IPS-15b (cell line): Measurements from ENCODE around the gene PSPC1.

ENCODE experiments used
- H3K27me3 ChIP-seq: one replicate; pipeline ENCODE4 v1.6.1; 2013; ENCODE audit warnings: low read length; ENCODE audit not compliant: control insufficient read depth, insufficient read depth
- H3K36me3 ChIP-seq: one replicate; pipeline ENCODE4 v1.6.1; 2013; ENCODE audit warnings: low read length; ENCODE audit not compliant: control insufficient read depth, insufficient read depth
- H3K4me1 ChIP-seq: one replicate; pipeline ENCODE4 v1.6.1; 2013; ENCODE audit warnings: mild to moderate bottlenecking, low read length; ENCODE audit not compliant: control insufficient read depth, insufficient read depth
- H3K4me3 ChIP-seq: one replicate; pipeline ENCODE4 v1.5.1; 2013; ENCODE audit warnings: low read depth, low read length
- H3K9ac ChIP-seq: one replicate; pipeline ENCODE4 v1.6.1; 2013; ENCODE audit warnings: low read depth, mild to moderate bottlenecking, low read length
- H3K9me3 ChIP-seq: one replicate; pipeline ENCODE4 v1.6.1; 2013; ENCODE audit warnings: mild to moderate bottlenecking, low read length; ENCODE audit not compliant: control insufficient read depth, insufficient read depth

Gene PSPC1

DNA sequence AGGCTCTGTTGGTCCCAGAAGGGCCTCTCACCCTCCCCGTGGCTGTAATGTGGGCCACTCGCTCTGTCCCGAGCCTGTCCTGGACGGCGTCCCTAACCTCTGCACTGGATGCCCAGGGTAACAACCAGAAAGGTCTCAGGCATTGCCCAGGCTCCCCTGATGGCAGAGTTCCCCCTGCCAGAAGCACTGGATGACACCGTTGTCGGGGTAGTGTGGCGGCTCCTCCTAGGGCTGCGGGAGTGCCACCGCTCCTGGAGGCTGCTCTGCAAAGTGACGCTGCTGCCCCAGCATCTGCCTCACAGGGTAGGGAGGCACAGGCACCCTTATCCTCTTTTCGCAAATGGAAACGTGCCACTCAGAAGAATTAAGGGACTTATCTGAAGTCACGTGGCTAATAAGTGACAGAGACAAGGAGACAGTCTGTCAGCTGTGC lies 117.3 kb downstream of the PSPC1 start:
- Histone ChIP-seq H3K4me1 (no peaks in the 10 kb centered on the region), H3K4me3 (no peak overlapping the region), H3K9ac (no peak overlapping the region), H3K36me3 (peaks cover 37% of the 10 kb centered on the region), H3K9me3 (no peaks in the 10 kb centered on the region), H3K27me3 (no peaks in the 10 kb centered on the region)

DNA sequence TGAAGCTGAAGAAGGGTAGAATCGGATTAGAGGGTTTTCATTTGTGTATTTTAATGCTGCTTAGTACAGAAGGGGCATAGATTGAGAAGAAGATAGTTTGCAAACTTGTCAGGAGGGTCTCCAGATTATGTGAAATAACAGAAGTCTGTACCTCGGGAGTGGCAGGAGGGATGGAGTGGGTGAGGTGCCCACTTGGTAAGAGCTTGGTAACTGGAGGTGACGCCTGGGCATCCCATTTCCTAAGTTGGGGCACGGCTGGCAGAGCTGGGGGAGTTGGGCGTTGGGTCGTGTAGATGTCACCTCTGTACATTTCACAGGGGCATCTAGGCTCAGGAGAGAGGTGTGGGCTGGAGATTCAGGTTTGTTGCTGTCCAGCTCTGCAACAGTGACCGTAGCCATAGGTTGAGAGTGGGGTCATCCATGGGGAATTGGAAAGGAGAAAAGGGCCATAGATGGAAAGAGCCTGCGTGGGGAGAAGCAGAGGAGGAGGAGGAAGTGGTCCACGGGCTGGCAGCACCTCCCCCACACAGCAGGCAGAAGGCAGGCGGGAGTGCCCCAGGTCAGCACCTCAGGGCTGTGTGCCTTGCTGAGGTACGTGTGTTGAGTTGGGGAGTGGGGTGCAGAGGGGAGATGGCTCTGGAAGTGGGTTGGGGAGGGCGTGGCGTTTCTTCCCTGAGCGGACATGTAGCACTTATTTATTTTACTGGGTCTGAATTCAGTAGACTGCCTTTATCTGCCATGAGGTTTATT lies 118.1 kb downstream of the PSPC1 start:
- Histone ChIP-seq H3K4me1 (no peaks in the 10 kb centered on the region), H3K4me3 (no peak overlapping the region), H3K36me3 (peaks cover 32% of the 10 kb centered on the region), H3K27me3 (no peaks in the 10 kb centered on the region), H3K9ac (no peak overlapping the region), H3K9me3 (no peaks in the 10 kb centered on the region)

GRCh38 chr13:19663416-19663979 lies 119.2 kb downstream of the PSPC1 start:
- Histone ChIP-seq H3K27me3 (no peaks in the 10 kb centered on the region), H3K4me3 (no peak overlapping the region), H3K9me3 (no peaks in the 10 kb centered on the region), H3K4me1 (no peaks in the 10 kb centered on the region), H3K36me3 (peaks cover 25% of the 10 kb centered on the region), H3K9ac (no peak overlapping the region)

GRCh38 chr13:19661561-19661960 lies 121.2 kb downstream of the PSPC1 start:
- no peaks in the 10 kb centered on the region for H3K9me3 ChIP-seq
- peaks cover 19% of the 10 kb centered on the region for H3K36me3 ChIP-seq
- no peaks in the 10 kb centered on the region for H3K4me1 ChIP-seq
- H3K4me3 ChIP-seq: no peak overlapping the region
- no peak overlapping the region for H3K9ac ChIP-seq
- H3K27me3 ChIP-seq: no peaks in the 10 kb centered on the region

- H3K9ac ChIP-seq: no peak overlapping the region
- no peaks in the 10 kb centered on the region for H3K9me3 ChIP-seq
- H3K36me3 ChIP-seq: peaks cover 19% of the 10 kb centered on the region
- H3K4me1 ChIP-seq: no peaks in the 10 kb centered on the region
- no peaks in the 10 kb centered on the region for H3K27me3 ChIP-seq
- H3K4me3 ChIP-seq: no peak overlapping the region
These were observed 121.6 kb downstream of the PSPC1 start for GRCh38 chr13:19661126-19661525.

GRCh38 chr13:19658831-19659230 lies 123.9 kb downstream of the PSPC1 start:
- H3K4me1 ChIP-seq: no peaks in the 10 kb centered on the region
- H3K9ac ChIP-seq: no peak overlapping the region
- no peak overlapping the region for H3K4me3 ChIP-seq
- no peaks in the 10 kb centered on the region for H3K9me3 ChIP-seq
- peaks cover 15% of the 10 kb centered on the region for H3K36me3 ChIP-seq
- H3K27me3 ChIP-seq: no peaks in the 10 kb centered on the region

DNA sequence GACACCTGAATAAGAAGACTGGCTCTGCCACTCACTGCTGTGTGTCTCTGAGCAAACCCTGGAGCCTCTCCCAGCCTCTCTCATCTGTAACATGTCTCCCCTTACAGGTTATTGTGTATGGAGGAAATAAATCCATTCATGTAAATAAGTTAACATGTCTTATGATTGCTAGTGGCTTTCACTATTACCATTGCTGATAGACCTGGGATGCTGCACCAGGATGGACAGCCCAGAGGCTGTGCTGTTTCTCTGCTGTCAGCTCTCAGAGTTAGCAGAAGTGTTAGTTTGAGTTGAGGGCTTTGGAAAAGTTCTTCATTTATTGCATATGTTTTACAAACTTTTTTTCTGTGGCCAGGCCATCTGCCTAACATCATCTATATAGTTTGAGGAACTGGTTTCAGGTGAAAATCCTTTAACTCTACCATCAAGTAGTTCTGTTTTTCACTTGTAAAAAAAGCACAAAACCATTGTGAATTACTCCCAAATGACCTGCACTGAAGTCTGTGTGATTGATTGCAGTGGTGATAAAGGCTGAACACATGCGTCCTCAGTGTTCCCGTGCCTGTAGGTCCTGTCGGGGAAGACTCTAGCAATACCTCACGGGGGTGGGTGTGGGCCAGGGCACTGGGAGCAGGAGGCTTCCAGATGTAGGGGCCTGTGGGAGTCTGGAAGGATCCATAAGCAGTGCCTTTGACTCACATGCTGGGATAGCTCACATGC lies 124.7 kb downstream of the PSPC1 start:
- Histone ChIP-seq H3K27me3 (no peaks in the 10 kb centered on the region), H3K4me3 (no peak overlapping the region), H3K4me1 (no peaks in the 10 kb centered on the region), H3K36me3 (peaks cover 7% of the 10 kb centered on the region), H3K9ac (no peak overlapping the region), H3K9me3 (no peaks in the 10 kb centered on the region)
